Adrenal gland (tissue), 12 donors: ENCODE measurements around the gene MARCKS. TPM values are rescaled to one million over a fixed set of nuclear protein-coding genes. Genes with fewer than 3 reads are reported as not detected.

Experiments
- DNase-seq, 7 donors: peaks; one replicate each; pipeline ENCODE4 v3.0.0-alpha.2; 2019 to 2020
- H3K27ac ChIP-seq, 5 donors: fragments of 200-600 bp; sonication (generic) in 4 of 5; 1 replicate in 3 of 5; 2 replicates in 2 of 5; pipeline versions ENCODE4 v1.5.1 to v1.8.0; 2016 to 2020; ENCODE audit warnings: mild to moderate bottlenecking in 1 of 5
- H3K27me3 ChIP-seq: fragments of 200-600 bp; 2 replicates; pipeline ENCODE4 v1.8.0; 2021
- H3K36me3 ChIP-seq, 2 donors: fragments of 200-600 bp; replicated peaks in 1 of 2; 1 replicate in 1 of 2; 2 replicates in 1 of 2; pipeline versions ENCODE4 v1.5.1 to v1.8.0; 2018 to 2022
- H3K4me1 ChIP-seq, 2 donors: fragments of 200-600 bp; replicated peaks in 1 of 2; 1 replicate in 1 of 2; 2 replicates in 1 of 2; pipeline versions ENCODE4 v1.5.1 to v1.8.0; 2018 to 2021
- H3K4me3 ChIP-seq, 4 donors: fragments of 200-600 bp; sonication (generic) in 3 of 4; one replicate each; pipeline ENCODE4 v1.5.1; 2016 to 2018
- H3K9me3 ChIP-seq, 3 donors: fragments of 200-600 bp; sonication (generic) in 1 of 3; replicated peaks in 1 of 3; 1 replicate in 2 of 3; 2 replicates in 1 of 3; pipeline versions ENCODE4 v1.5.1 to v1.8.0; 2016 to 2021
- POLR2A ChIP-seq, 2 donors: fragments of 450-650 bp; IDR thresholded peaks; one replicate each; pipeline ENCODE4 v1.6.1; 2017; ENCODE audit warnings: antibody characterized with exemption in 2 of 2, mild to moderate bottlenecking in 2 of 2, moderate library complexity in 1 of 2
- WGBS, 4 donors: extraction: QIAGEN DNeasy Blood & Tissue Kit in 2 of 4; methylation state at CpG; one replicate each; pipeline versions ENCODE4 v1.1.5 to v1.1.7; 2013 to 2017; 5-methylcytosine and 5-hydroxymethylcytosine counted together
- intact Hi-C, 2 donors: fragments of 100-400 bp; cut with DNase I; formaldehyde crosslinking; loops; one replicate each; pipeline versions ENCODE4 v1.14.1 to v1.15.0; 2022 to 2023
- polyA plus RNA-seq, 3 donors: library from polyadenylated mRNA; stranded (reverse); fragments of 200-250 nt in 2 of 3; fragments of 350-450 nt in 1 of 3; fragmentation: Illumina TruSeq in 1 of 3; extraction: RNeasy Lipid Tissue Mini Kit (QIAGEN cat#74804) in 1 of 3; gene quantifications; one replicate each; pipeline ENCODE4 v1.2.3, GENCODE V29; 2013 to 2014
- total RNA-seq, 9 donors: library from RNA; depleted of rRNA in 4 of 9; stranded (reverse); fragments of >200 nt in 4 of 9; fragments of 120-200 nt in 1 of 9; fragmentation: NEBNext Ultra II Directional in 1 of 9; extraction: Animal tissue kit (Norgen Biotek cat#: 25700) in 1 of 9; gene quantifications; one replicate each; pipeline versions ENCODE4 v1.1.0 to v1.2.4, GENCODE V29; 2013 to 2023
- TF ChIP-seq, protein P1 (sequence below), 6 experiments: fragments of 450-650 bp in 4 of 6; fragments of 200-600 bp in 2 of 6; sonication (generic) in 1 of 6; IDR thresholded peaks; 1 replicate in 5 of 6; 2 replicates in 1 of 6; pipeline versions ENCODE4 v1.5.1 to v1.8.0; 2016 to 2021; ENCODE audit warnings: antibody characterized with exemption in 6 of 6, mild to moderate bottlenecking in 2 of 6, moderate library complexity in 1 of 6
- donor health status: healthy with polysubstance abuse.
- donor health status: Bipolar disorder and iron deficiency.
- donor health status: DM: yes; HTN: yes; CAD: no.
- donor health status: DM: no; HTN: no; CAD: no.
- donor health status: DM: no; HTN: no; CAD: no.
- donor health status: DM: yes; HTN: yes; CAD: no.

Gene MARCKS
- total and polyA plus RNA-seq, 12 donors, result 8.7 to 71.3 (median 41.1) TPM

DNA sequence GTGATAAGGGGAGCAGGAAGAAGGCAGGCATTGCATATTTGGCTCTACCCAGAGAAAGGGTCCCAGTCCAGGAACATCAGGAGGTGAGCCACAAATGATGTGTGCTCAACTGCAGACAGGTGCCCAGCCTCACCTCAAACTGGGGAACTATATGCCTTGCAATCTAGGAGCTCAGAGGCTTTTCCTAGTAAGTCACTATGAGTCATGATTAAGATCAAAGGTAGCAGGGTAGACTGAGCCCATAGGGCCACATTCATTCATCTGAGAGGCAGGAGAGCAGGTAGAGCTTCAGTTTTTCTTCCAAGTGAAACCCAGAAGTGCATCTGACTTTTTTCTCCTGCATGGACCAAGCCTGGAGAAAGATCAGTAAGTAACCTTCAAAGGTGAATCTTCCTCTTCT is 31.3 kb downstream of the MARCKS start:
- no peak overlapping the region for H3K4me3 ChIP-seq
- H3K27me3 ChIP-seq, result no peaks in the 10 kb centered on the region
- H3K27ac ChIP-seq, result no peak overlapping the region
- no peaks in the 10 kb centered on the region for H3K4me1 ChIP-seq
- TF ChIP-seq, protein P1, sequence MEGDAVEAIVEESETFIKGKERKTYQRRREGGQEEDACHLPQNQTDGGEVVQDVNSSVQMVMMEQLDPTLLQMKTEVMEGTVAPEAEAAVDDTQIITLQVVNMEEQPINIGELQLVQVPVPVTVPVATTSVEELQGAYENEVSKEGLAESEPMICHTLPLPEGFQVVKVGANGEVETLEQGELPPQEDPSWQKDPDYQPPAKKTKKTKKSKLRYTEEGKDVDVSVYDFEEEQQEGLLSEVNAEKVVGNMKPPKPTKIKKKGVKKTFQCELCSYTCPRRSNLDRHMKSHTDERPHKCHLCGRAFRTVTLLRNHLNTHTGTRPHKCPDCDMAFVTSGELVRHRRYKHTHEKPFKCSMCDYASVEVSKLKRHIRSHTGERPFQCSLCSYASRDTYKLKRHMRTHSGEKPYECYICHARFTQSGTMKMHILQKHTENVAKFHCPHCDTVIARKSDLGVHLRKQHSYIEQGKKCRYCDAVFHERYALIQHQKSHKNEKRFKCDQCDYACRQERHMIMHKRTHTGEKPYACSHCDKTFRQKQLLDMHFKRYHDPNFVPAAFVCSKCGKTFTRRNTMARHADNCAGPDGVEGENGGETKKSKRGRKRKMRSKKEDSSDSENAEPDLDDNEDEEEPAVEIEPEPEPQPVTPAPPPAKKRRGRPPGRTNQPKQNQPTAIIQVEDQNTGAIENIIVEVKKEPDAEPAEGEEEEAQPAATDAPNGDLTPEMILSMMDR (IDR thresholded peaks at IDR 0.05), result no peak
- no peak for TF ChIP-seq POLR2A (IDR thresholded peaks at IDR 0.05)
- intact Hi-C loops, result no loop called here
- no peaks in the 10 kb centered on the region for H3K36me3 ChIP-seq
- DNase-seq, result no peak
- H3K9me3 ChIP-seq, result no peaks in the 10 kb centered on the region

DNA sequence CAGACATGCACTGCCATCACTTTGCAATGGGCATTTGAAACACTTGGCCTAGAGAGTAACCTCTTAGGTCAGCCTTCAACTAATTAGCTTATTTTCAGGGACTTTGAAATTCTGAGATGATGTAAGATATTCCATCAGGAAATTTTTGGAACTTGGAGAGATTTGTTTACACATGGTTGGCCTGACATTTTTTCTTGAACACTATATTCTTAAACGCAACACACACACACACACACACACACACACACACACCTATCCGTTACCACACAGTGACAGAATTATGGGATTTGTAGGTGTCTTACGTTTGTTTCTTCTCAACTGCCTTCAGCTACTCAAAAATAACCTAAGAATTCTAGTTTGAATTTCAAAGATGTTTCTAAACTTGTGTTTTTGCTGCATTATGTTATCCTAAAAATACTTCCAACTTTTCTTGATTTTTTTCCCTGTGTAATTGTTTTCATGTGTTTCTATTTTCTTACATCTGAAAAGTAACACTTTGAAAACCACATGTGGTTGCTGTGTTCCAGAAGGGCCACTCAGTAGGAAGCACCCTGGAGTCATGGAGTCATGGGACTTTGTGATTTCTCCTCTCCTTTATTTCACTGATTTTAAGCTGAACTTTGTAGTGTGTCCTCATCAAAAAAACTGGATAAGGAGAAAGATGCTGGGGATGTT is 31.9 kb downstream of the MARCKS start:
- no peaks in the 10 kb centered on the region for H3K36me3 ChIP-seq
- no peaks in the 10 kb centered on the region for H3K27me3 ChIP-seq
- no peaks in the 10 kb centered on the region for H3K9me3 ChIP-seq
- no peak for DNase-seq
- no peaks in the 10 kb centered on the region for H3K4me1 ChIP-seq
- no peak overlapping the region for H3K27ac ChIP-seq
- 78 to 85% (median 79%) methylated on average over 3 of the region's 3 CpGs for WGBS, 4 donors
- TF ChIP-seq POLR2A (IDR thresholded peaks at IDR 0.05), result no peak
- TF ChIP-seq, protein P1 (IDR thresholded peaks at IDR 0.05), result no peak
- H3K4me3 ChIP-seq, result no peak overlapping the region
- intact Hi-C loops, result no loop called here

DNA sequence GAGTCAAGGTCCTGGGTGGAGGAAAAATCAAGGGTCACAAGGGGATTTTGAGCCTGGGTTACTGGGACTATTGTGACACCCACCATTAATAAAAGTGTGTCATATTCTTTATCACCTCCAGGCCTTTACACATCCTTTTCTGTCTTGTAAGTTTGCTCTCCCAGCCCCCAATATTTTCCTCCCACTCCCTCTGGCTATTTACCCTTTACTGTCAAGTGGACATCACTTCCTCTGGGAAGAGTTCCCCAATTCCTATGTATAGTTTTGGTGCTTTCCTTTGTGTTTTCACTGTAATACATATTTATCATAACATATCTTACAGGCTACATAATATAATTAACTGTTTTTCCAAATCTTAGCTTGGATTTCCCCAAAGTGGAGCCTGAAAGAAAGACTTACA is 36.3 kb downstream of the MARCKS start:
- H3K4me1 ChIP-seq, result no peaks in the 10 kb centered on the region
- H3K4me3 ChIP-seq, result no peak overlapping the region
- no peaks in the 10 kb centered on the region for H3K36me3 ChIP-seq
- H3K9me3 ChIP-seq, result no peaks in the 10 kb centered on the region
- no peaks in the 10 kb centered on the region for H3K27me3 ChIP-seq
- no peak overlapping the region for H3K27ac ChIP-seq
- no peak for DNase-seq
- no peak for TF ChIP-seq POLR2A (IDR thresholded peaks at IDR 0.05)
- TF ChIP-seq, protein P1 (IDR thresholded peaks at IDR 0.05), result no peak
- intact Hi-C loops, result no loop called here

DNA sequence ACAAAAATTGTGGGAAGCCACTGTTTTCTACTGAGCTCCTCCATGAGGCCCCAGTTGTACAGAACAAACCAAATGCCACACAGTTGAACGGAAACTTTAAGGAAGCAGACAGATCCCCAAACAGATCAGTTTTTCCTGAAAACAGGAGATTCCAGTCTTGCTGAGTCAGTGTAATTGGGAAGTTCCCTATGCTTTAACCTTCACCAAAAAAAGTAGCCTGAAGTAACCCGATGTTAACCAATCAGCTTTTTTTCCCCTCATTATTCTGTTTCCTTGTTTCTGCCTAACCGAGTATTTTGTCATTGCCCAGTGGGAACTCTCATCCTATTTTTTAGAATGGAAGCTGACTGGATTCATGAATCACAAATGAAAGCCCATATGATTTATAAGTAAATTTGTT is 36.7 kb downstream of the MARCKS start:
- Histone ChIP-seq H3K27me3 (no peaks in the 10 kb centered on the region), H3K36me3 (no peaks in the 10 kb centered on the region), H3K27ac (no peak overlapping the region), H3K9me3 (no peaks in the 10 kb centered on the region), H3K4me1 (no peaks in the 10 kb centered on the region), H3K4me3 (no peak overlapping the region)
- DNase-seq, result no peak
- TF ChIP-seq, protein P1 (IDR thresholded peaks at IDR 0.05), result no peak
- no peak for TF ChIP-seq POLR2A (IDR thresholded peaks at IDR 0.05)
- 49 to 74% (median 62%) methylated on average over 3 of the region's 3 CpGs for WGBS, 4 donors
- intact Hi-C loops, result no loop called here
